NK-92 (cell line): ENCODE measurements around the gene NCAM2.
"Not testable (repeated sequence)": the region's sequence is repeated elsewhere in the genome, so short reads cannot be mapped to it uniquely, and the experiment has no call there.

Source experiments
- DNase-seq: peaks from one replicate; lab custom pipeline; 2025; ENCODE audit not compliant: unreplicated experiment; lab: John Stamatoyannopoulos, UW

NCAM2 gene

GRCh38 chr21:21297211-21297610, 299.0 kb downstream of the NCAM2 start:
- DNase-seq = no peak

DNA sequence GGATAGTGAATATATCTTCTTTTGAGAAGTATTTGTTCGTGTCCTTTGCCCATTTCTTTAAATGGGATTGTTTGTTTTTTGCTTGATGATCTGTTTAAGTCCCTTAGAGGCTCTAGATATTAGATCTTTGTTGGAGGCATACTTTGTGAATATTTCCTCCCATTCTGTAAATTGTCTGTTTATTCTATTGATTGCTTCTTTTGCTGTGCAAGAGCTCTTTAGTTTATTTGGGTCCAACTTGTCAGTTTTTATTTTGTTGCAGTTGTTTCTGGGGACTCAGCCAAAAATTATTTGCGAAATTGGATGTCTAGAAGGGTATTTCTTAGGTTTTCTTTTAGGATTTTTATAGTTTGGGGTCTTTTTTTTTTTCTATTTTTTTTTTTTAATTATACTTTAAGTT, 302.8 kb downstream of the NCAM2 start:
- no peak for DNase-seq

DNA sequence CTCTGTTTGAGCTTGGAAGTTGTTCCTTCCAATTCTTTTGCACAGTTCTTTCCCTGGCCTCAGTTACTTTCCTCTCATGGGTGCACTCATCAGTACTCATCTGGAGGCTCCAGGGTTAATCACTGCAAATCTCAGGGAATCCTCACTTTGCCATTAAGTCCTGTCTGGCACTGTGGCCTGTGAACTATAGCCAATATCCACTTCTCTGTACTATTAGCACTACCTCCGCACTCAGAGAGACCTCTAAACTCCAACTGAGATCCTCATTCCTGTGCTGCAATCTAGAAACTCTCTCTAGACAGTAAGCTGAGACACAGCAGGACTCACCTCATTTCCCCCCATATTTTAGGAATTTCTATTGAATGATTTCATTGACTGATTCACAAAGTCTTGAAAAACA, 311.3 kb downstream of the NCAM2 start:
- no peak for DNase-seq

- no peak for DNase-seq
Measured at GRCh38 chr21:21324297-21324696, 326.1 kb downstream of the NCAM2 start.

GRCh38 chr21:21332492-21332891, 334.3 kb downstream of the NCAM2 start:
- no peak for DNase-seq

GRCh38 chr21:21341041-21341440, 342.8 kb downstream of the NCAM2 start:
- DNase-seq = no peak

- DNase-seq = no peak
Measured at GRCh38 chr21:21345296-21345695, 347.1 kb downstream of the NCAM2 start.

- DNase-seq = no peak
Measured at GRCh38 chr21:21345872-21346271, 347.7 kb downstream of the NCAM2 start.

GRCh38 chr21:21366277-21366676, 368.1 kb downstream of the NCAM2 start:
- DNase-seq = no peak

DNA sequence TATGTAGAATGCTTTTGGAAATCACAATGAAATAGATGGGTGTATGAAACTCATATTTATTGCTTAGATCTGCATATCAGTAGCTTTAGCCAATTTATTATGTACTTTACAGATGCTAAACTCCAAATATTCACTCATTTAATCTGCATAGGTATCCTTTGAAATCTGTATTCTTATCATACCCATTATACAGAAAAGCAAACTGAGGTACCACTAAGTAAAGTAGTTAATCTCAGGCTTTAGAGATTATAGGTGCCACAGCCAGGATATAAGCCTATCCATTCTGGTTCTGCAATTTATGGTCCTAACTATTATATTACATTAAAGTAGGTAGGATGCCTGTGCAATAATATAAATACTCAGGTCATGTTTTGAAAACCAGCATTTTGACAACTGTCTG, 369.4 kb downstream of the NCAM2 start:
- DNase-seq = no peak

DNA sequence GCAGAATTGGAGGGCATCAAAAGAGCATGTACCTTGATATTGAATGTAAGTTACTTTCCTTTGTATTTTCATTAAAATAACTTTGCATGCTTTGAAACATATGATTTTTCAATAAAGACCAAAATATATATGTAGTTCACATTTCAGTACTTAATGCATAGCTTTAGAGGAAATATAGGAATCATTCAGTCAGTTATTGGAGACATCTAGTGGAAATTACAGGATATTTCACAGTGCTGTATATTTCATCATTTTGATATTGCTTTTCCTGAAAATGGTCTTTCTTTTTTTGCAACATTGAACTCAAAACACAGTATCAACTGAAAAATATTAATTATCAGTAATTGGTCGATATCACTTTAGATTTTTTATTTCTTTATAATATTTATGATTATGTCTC, 375.8 kb downstream of the NCAM2 start:
- DNase-seq = no peak

- DNase-seq = no peak
Measured at GRCh38 chr21:21383126-21383525, 384.9 kb downstream of the NCAM2 start.

DNA sequence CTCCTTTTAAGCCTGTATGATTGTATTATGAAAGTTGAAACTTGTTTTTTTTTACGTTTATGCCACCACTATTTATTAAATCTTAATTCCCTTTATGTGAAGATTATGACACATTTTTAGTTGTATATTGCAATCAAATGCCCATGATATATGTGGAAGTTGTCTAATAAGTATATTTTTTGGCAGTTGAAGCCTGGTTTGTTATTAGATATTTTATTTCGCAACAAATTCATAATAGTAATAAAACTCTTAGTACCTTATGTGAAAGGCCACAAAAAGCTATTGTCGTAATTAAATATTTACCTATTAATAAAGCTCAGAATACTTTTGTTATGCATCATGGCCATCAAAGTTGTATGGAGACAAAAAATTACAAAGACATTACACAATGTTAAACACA, 386.8 kb downstream of the NCAM2 start:
- no peak for DNase-seq

GRCh38 chr21:21385404-21385803, 387.2 kb downstream of the NCAM2 start:
- DNase-seq = no peak

DNA sequence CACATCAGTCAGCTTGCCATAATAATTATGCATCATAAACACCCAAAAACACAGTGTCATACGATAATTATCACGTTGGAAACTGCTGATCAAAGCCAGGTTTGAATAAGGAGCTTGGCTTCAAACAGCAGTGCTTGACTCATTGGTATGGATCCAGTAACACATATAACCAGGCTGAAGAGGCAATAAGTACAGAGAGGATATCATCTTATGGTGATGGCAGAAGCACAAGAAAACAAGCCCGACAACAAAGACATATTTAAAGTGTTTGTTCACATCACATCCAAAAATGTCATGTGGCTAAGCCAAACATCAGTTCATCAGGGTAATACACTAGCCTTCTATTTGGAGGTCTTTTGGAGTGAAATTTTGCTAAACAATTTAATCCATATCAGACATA, 389.7 kb downstream of the NCAM2 start:
- DNase-seq = no peak

GRCh38 chr21:21394064-21394463, 395.9 kb downstream of the NCAM2 start:
- no peak for DNase-seq

GRCh38 chr21:21396424-21396823, 398.2 kb downstream of the NCAM2 start:
- DNase-seq = no peak

DNA sequence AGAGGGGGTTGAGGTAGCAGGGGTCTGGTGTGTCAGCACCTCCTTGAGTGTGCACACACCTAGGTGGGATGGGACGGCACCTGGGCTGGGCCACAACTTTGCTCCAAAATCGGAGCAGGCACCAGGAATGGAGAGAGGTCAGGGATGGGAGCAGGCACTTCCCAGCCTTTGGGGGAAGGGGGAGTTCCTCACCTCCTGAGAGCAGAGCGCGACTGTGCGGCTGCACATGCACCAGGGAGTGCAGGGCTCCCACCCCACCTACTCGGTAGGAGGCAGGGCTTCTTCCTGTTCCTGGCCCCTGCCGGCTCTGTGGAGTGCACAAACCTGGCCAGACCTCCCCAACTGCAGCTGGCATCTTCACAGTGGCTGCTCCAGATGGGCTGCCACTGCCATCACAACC, 399.3 kb downstream of the NCAM2 start:
- no peak for DNase-seq

DNA sequence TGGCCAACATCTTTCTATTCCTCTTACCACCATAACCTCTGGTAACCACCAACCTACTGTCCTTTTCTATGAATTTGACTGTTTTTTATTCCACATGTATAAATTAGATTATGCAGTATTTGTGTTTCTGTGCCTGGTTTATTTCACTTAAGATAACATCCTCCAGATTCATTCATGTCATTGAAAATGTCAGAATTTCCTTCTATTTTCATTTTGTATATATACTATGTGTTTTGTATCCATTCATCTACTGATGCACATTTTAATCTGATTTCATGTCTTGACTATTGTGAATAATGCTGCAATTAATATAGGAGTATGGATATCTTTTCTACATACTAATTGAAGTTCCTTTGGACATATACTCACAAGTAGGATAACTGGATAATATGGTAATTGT, 403.2 kb downstream of the NCAM2 start:
- DNase-seq = no peak

DNA sequence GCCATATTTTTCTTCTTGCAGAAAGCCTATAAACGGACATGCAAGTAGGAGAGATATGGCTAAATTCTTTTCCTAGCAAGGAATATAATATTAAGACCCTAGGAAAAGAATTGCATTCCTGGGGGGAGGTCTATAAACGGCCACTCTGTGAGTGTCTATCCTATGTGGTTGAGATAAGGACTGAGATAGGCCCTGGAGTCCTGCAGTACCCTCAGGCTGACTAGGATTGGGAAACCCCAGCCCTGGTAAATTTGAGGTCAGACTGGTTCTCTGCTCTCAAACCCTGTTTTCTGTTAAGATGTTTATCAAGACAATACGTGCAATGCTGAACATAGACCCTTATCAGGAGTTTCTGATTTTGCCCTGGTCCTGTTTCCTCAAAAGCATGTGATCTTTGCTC, 404.0 kb downstream of the NCAM2 start:
- DNase-seq = not testable (repeated sequence)

- not testable (repeated sequence) for DNase-seq
Measured at GRCh38 chr21:21404261-21404660, 406.1 kb downstream of the NCAM2 start.

GRCh38 chr21:21406921-21407320, 408.7 kb downstream of the NCAM2 start:
- no peak for DNase-seq

DNA sequence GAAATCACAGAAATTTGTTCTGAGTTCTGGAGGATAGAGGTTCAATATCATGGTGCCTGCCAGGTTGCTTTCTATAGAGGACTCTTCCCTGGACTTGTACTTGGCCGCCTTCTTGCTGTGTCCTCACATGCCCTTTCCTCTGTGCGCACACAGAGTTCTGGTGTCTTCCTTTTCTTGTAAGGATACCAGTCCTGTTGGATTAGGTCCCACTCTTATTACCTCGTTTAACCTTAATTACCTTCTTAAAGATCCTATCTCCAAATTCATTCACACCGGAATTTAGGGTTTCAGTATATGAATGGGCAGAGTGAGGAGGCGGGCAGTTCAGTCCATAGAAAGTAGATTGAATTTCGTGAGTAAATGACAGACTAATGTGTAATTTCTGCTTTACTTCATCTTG, 413.9 kb downstream of the NCAM2 start:
- no peak for DNase-seq

DNA sequence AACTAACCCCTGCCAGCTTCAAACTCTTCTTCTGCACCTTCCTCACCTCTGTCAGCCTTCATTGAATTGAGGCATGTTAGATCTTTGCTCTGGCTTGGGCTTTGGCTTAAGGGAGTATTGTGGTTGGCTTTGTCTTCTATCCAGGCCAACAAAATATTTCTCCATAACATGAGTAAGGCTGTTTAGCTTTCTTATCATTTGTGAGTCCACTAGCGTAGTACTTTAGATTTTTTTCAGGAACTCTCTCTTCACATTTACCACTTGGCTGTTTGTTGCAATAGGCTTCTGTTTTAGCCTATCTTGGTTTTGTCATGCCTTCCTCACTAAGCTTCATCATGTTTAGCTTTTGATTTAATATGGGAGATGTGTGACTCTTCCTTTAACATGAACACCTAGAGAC, 417.5 kb downstream of the NCAM2 start:
- DNase-seq = no peak
